Fibroblast of lung (primary cell): ENCODE measurements around the gene TIGIT. TPM values are rescaled to one million over a fixed set of nuclear protein-coding genes. Genes with fewer than 3 reads are reported as not detected.

Experiments used
- DNase-seq, 2 donors: peaks; one replicate each; pipeline versions ENCODE4 v3.0.0 to v3.0.0-alpha.2; 2010; ENCODE audit warnings: low read depth in 2 of 2
- H2AFZ ChIP-seq: 2 replicates; pipeline ENCODE4 v1.5.1; 2012; ENCODE audit warnings: low read length, control low read depth, inconsistent platforms
- H3K27ac ChIP-seq: 2 replicates; pipeline ENCODE4 v1.5.1; 2011; ENCODE audit warnings: low read length, control low read depth; ENCODE audit not compliant: insufficient read depth
- H3K27me3 ChIP-seq: 2 replicates; pipeline ENCODE4 v1.5.1; 2011; ENCODE audit warnings: mild to moderate bottlenecking, low read length; ENCODE audit not compliant: control insufficient read depth, insufficient read depth
- H3K36me3 ChIP-seq: 2 replicates; pipeline ENCODE4 v1.5.1; 2011; ENCODE audit warnings: low read length; ENCODE audit not compliant: control insufficient read depth, insufficient read depth
- H3K4me1 ChIP-seq: 2 replicates; pipeline ENCODE4 v1.5.1; 2011; ENCODE audit warnings: low read length; ENCODE audit not compliant: control insufficient read depth, insufficient read depth; ENCODE audit errors: extremely low read depth
- H3K4me2 ChIP-seq: 2 replicates; pipeline ENCODE4 v1.5.1; 2011; ENCODE audit warnings: low read length, control low read depth; ENCODE audit not compliant: insufficient read depth; ENCODE audit errors: extremely low read depth
- H3K4me3 ChIP-seq, 4 experiments: fragments of 200-600 bp in 1 of 4; sonication (generic) in 1 of 4; replicated peaks in 1 of 4; 2 replicates each; pipeline ENCODE4 v1.5.1; 2011 to 2016; ENCODE audit warnings: low read length in 4 of 4, low read depth in 3 of 4, mild to moderate bottlenecking in 3 of 4, control low read depth in 2 of 4, inconsistent platforms in 1 of 4, mixed read lengths in 1 of 4; ENCODE audit not compliant: insufficient read depth in 1 of 4; ENCODE audit errors: control extremely low read depth in 1 of 4
- H3K79me2 ChIP-seq: 2 replicates; pipeline ENCODE4 v1.5.1; 2012; ENCODE audit warnings: mild to moderate bottlenecking, low read length, inconsistent platforms; ENCODE audit not compliant: control insufficient read depth, insufficient read depth
- H3K9ac ChIP-seq: 2 replicates; pipeline ENCODE4 v1.5.1; 2011; ENCODE audit warnings: mild to moderate bottlenecking, low read length, control low read depth; ENCODE audit not compliant: insufficient read depth
- H3K9me3 ChIP-seq: 2 replicates; pipeline ENCODE4 v1.5.1; 2012; ENCODE audit warnings: low read depth, low read length; ENCODE audit not compliant: control insufficient read depth, insufficient read depth
- H4K20me1 ChIP-seq: 2 replicates; pipeline ENCODE4 v1.5.1; 2011; ENCODE audit warnings: low read length; ENCODE audit not compliant: control insufficient read depth, insufficient read depth; ENCODE audit errors: extremely low read depth
- CTCF ChIP-seq, 2 donors: IDR thresholded peaks in 1 of 2; conservative IDR thresholded peaks in 1 of 2; 1 replicate in 1 of 2; 2 replicates in 1 of 2; pipeline ENCODE4 v1.5.1; 2011 to 2012; ENCODE audit warnings: low read length in 2 of 2, control low read depth in 1 of 2, inconsistent platforms in 1 of 2, low read depth in 1 of 2, mild to moderate bottlenecking in 1 of 2
- EZH2 ChIP-seq: IDR thresholded peaks from 2 replicates; pipeline ENCODE4 v1.5.1; 2012; ENCODE audit warnings: low read length, control low read depth, mild to moderate bottlenecking; ENCODE audit errors: missing control alignments
- polyA plus RNA-seq, 2 donors: library from polyadenylated mRNA; depleted of rRNA in 1 of 2; stranded (reverse) in 1 of 2; unstranded in 1 of 2; fragments of >200 nt; gene quantifications; 2 replicates each; pipeline ENCODE4 v1.2.1, GENCODE V29; 2011 to 2012; ENCODE audit warnings: missing spikeins in 1 of 2
- total RNA-seq: library from RNA; depleted of rRNA; stranded (reverse); fragments of >200 nt; gene quantifications from 2 replicates; pipeline ENCODE4 v1.2.1, GENCODE V29; 2014

TIGIT gene
- total and polyA plus RNA-seq, 2 donors (not counting 1 experiment from before 2014, with no cell fraction given), result not detected

DNA sequence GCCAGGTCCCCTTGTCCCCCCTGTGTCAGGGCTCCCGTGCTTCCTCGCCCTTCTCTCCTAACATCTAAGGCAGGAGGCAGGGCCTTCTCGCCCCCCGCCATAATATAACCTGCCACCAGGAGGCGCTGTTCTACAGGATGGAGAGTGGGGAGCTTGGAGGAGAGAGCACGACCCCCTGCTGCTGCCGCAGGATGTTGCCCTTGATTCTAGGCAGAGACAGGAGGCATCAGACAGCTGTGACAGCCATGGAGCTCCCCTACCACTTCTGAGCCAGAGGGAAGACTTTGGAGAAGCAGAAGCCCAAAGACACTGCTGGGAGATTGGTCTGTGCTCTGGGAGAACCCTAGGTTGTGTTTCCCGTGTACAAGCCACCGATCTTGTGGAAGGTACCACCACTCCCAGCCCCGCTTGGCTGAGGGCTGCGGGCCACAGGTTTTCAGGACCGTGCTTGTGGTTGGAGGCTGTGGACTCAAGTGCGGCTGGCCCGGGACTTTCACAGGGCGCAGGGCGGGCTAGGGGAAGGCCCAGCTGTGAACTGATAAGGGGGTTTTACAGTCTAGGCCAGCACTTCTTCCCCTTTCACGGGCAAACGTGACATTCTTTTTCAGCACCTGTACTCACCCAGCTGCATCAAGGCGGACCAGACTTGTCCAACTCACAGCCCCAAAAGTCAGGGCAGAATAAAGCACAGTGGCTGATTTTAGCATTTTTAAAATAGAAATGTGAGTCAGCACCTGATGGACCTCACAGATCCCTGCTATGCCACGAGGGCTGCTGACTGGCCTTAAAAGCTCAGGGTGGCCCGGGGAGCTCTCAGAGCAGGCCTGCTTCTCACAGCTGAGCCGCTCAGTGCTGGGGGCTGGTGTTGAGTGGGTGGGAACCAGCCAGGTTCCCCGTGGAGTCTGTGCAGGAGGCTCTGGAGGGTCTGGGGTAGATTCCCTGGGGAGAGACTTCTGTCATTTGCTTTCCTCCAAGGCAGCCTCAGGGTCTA lies 2.6 kb upstream of the TIGIT start:
- DNase-seq, result peak; percentile 15 to 42
- Histone ChIP-seq H3K27me3 (no peaks in the 10 kb centered on the region), H3K9ac (no peak overlapping the region), H3K27ac (no peak overlapping the region), H3K4me1 (no peaks in the 10 kb centered on the region), H2AFZ (no peak overlapping the region), H3K79me2 (no peaks in the 10 kb centered on the region), H3K36me3 (no peaks in the 10 kb centered on the region), H3K9me3 (no peaks in the 10 kb centered on the region), H3K4me2 (no peak overlapping the region), H3K4me3 (no peak overlapping the region), H4K20me1 (no peaks in the 10 kb centered on the region)
- TF ChIP-seq CTCF (conservative IDR thresholded peaks at IDR 0.05 in 1 of 2, IDR thresholded peaks at IDR 0.05 in 1 of 2; ENCODE audit: low read depth in 1 of 2, low read length in 2 of 2) (peak; percentile 62 to 74), EZH2 (no peak)

DNA sequence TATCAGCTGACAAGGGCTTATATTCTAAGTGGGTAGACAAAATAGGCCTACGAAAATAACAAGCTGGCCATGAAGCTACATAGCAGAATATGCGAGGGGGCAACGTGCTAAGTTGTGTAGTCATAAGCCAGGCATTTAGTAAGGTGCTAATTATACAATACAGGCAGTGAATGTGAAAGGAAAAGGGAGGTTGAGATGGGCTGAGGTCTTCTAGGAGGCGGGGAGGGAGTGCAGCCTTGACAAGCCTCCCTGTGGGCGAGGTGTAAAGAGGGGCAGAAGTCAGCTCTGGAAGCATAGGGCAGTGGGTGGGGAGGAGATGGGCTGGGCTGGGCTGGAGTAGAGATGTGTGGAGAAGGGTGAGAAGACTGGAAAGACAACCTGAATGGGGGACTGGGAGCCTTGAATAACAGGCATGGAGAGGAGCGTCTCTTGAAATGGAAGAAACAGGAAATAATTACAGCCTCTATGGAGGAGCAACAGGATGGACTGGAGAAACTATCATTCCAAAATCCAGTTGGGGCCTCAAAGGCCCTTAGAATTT lies 1.2 kb downstream of the TIGIT start:
- no peak overlapping the region for H3K4me3 ChIP-seq
- no peaks in the 10 kb centered on the region for H3K36me3 ChIP-seq
- no peak overlapping the region for H3K27ac ChIP-seq
- no peaks in the 10 kb centered on the region for H4K20me1 ChIP-seq
- H3K9me3 ChIP-seq, result no peaks in the 10 kb centered on the region
- H3K4me2 ChIP-seq, result no peak overlapping the region
- H2AFZ ChIP-seq, result no peak overlapping the region
- no peak for DNase-seq
- no peaks in the 10 kb centered on the region for H3K79me2 ChIP-seq
- TF ChIP-seq CTCF (conservative IDR thresholded peaks at IDR 0.05 in 1 of 2, IDR thresholded peaks at IDR 0.05 in 1 of 2; ENCODE audit: low read depth in 1 of 2, low read length in 2 of 2) (no peak), EZH2 (no peak)
- H3K9ac ChIP-seq, result no peak overlapping the region
- H3K27me3 ChIP-seq, result no peaks in the 10 kb centered on the region
- H3K4me1 ChIP-seq, result no peaks in the 10 kb centered on the region

DNA sequence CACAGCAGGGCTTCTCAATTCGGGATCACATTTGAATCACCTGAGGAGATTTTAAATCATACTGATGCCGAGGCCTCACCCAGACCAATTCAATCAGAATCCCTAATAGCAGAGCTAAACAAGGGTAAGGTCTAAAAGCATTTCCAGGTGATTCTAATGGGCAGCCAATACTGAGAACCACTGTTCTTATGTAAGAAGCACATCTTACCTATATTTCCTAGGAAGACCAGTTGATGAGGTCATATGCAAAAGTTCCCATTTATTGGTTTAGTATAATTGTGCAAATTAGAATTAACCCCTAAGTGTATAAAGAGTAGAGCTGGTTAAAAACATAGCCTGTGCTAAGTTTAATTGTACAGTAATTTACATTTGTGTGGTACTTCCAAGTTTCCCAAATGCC lies 2.1 kb downstream of the TIGIT start:
- Histone ChIP-seq H3K79me2 (no peaks in the 10 kb centered on the region), H3K27me3 (no peaks in the 10 kb centered on the region), H3K27ac (no peak overlapping the region), H2AFZ (no peak overlapping the region), H3K36me3 (no peaks in the 10 kb centered on the region), H3K9me3 (no peaks in the 10 kb centered on the region), H3K4me1 (no peaks in the 10 kb centered on the region), H4K20me1 (no peaks in the 10 kb centered on the region), H3K9ac (no peak overlapping the region), H3K4me3 (no peak overlapping the region), H3K4me2 (no peak overlapping the region)
- no peak for TF ChIP-seq CTCF (conservative IDR thresholded peaks at IDR 0.05 in 1 of 2, IDR thresholded peaks at IDR 0.05 in 1 of 2; ENCODE audit: low read depth in 1 of 2, low read length in 2 of 2)
- no peak for TF ChIP-seq EZH2
- no peak for DNase-seq
